Left lung (tissue), 10 donors: ENCODE measurements around the gene SUSD3. TPM values are rescaled to one million over a fixed set of nuclear protein-coding genes. Genes with fewer than 3 reads are reported as not detected.
A peak's percentile ranks its signal among the peaks of the same experiment; 100 is the strongest.

Source experiments
- ATAC-seq: fragments of 200-7000 bp; cut with Tn5 transposase; one replicate; pipeline ENCODE4 v1.9.1; 2020; ENCODE audit warnings: moderate library complexity
- DNase-seq, 4 donors: peaks; one replicate each; pipeline ENCODE4 v3.0.0-alpha.2; 2013 to 2020
- H3K27ac ChIP-seq, 2 donors: fragments of 200-600 bp; sonication (generic) in 1 of 2; one replicate each; pipeline versions ENCODE4 v1.5.0 to v1.8.0; 2020 to 2021
- H3K27me3 ChIP-seq, 2 donors: fragments of 200-600 bp; sonication (generic) in 1 of 2; one replicate each; pipeline versions ENCODE4 v1.5.0 to v1.8.0; 2020 to 2021
- H3K36me3 ChIP-seq, 2 donors: fragments of 200-600 bp; sonication (generic) in 1 of 2; one replicate each; pipeline versions ENCODE4 v1.5.0 to v1.8.0; 2020 to 2021
- H3K4me1 ChIP-seq, 2 donors: fragments of 200-600 bp; one replicate each; pipeline ENCODE4 v1.8.0; 2021
- H3K4me3 ChIP-seq, 2 donors: fragments of 200-600 bp; sonication (generic) in 1 of 2; one replicate each; pipeline versions ENCODE4 v1.5.0 to v1.8.0; 2020 to 2021; ENCODE audit warnings: mild to moderate bottlenecking in 1 of 2
- H3K9me3 ChIP-seq, 2 donors: fragments of 200-600 bp; sonication (generic) in 1 of 2; one replicate each; pipeline versions ENCODE4 v1.5.0 to v1.8.0; 2020 to 2021
- CTCF ChIP-seq, 2 donors: fragments of 200-600 bp; sonication (generic) in 1 of 2; IDR thresholded peaks; one replicate each; pipeline versions ENCODE4 v1.5.0 to v1.8.0; 2021; ENCODE audit warnings: antibody characterized with exemption in 2 of 2
- intact Hi-C, 2 donors: fragments of 100-400 bp; cut with DNase I; formaldehyde crosslinking; loops; one replicate each; pipeline versions ENCODE4 v1.11.2 to v1.14.2; 2022
- polyA plus RNA-seq, 6 donors: library from polyadenylated mRNA; unstranded; fragments of 120-200 nt; gene quantifications; one replicate each; pipeline ENCODE4 v1.2.1, GENCODE V29; 2013; ENCODE audit not compliant: insufficient read length in 6 of 6
- total RNA-seq, 2 donors: library from RNA; stranded (reverse); fragmentation: NEBNext Ultra II Directional; extraction: Animal tissue kit (Norgen Biotek cat#: 25700); gene quantifications; one replicate each; pipeline ENCODE4 v1.2.1, GENCODE V29; 2021
- donor health status: DM: no; HTN: yes; CAD: no.
- donor health status: DM: no; HTN: no; CAD: no.

SUSD3 gene
- total and polyA plus RNA-seq, 8 donors: 2.6 to 12.1 (median 5.3) TPM

GRCh38 chr9:93037476-93037971 is 21.0 kb upstream of the SUSD3 start:
- peaks cover 0 to 39% of the 10 kb centered on the region in 2 donors for H3K4me1 ChIP-seq
- peaks cover 0 to 36% of the 10 kb centered on the region in 2 donors for H3K36me3 ChIP-seq
- peak; percentile 62 for ATAC-seq
- no peak overlapping the region for H3K4me3 ChIP-seq
- H3K27ac ChIP-seq: peak overlapping the region in 1 of 2 donors; percentile 70
- no peaks in the 10 kb centered on the region for H3K9me3 ChIP-seq
- H3K27me3 ChIP-seq: no peaks in the 10 kb centered on the region
- TF ChIP-seq CTCF (IDR thresholded peaks at IDR 0.05): no peak
- intact Hi-C loops: no loop called here
- DNase-seq: peak in 2 of 4 donors; percentile 56 to 80

- ATAC-seq (no peak), DNase-seq (no peak)
- Histone ChIP-seq H3K27me3 (no peaks in the 10 kb centered on the region), H3K4me3 (no peak overlapping the region), H3K36me3 (peaks cover 0 to 27% of the 10 kb centered on the region in 2 donors), H3K9me3 (no peaks in the 10 kb centered on the region), H3K4me1 (peaks cover 0 to 26% of the 10 kb centered on the region in 2 donors), H3K27ac (no peak overlapping the region)
- intact Hi-C loops: no loop called here
- TF ChIP-seq CTCF (IDR thresholded peaks at IDR 0.05): no peak
Observed at GRCh38 chr9:93038918-93039317, 19.6 kb upstream of the SUSD3 start.

GRCh38 chr9:93039456-93039855 is 19.0 kb upstream of the SUSD3 start:
- H3K27ac ChIP-seq: no peak overlapping the region
- intact Hi-C loops: no loop called here
- ATAC-seq (no peak), DNase-seq (peak in 1 of 4 donors; percentile 41)
- no peaks in the 10 kb centered on the region for H3K9me3 ChIP-seq
- no peak for TF ChIP-seq CTCF (IDR thresholded peaks at IDR 0.05)
- peaks cover 0 to 29% of the 10 kb centered on the region in 2 donors for H3K4me1 ChIP-seq
- no peak overlapping the region for H3K4me3 ChIP-seq
- peaks cover 0 to 22% of the 10 kb centered on the region in 2 donors for H3K36me3 ChIP-seq
- no peaks in the 10 kb centered on the region for H3K27me3 ChIP-seq

- peaks cover 0 to 34% of the 10 kb centered on the region in 2 donors for H3K4me1 ChIP-seq
- no peak for ATAC-seq
- intact Hi-C loops: no loop called here
- no peak overlapping the region for H3K27ac ChIP-seq
- no peaks in the 10 kb centered on the region for H3K9me3 ChIP-seq
- peak in 1 of 4 donors; percentile 70 for DNase-seq
- no peak overlapping the region for H3K4me3 ChIP-seq
- no peak for TF ChIP-seq CTCF (IDR thresholded peaks at IDR 0.05)
- peaks cover 0 to 17% of the 10 kb centered on the region in 2 donors for H3K36me3 ChIP-seq
- no peaks in the 10 kb centered on the region for H3K27me3 ChIP-seq
Observed at GRCh38 chr9:93039976-93040375, 18.5 kb upstream of the SUSD3 start.

- Histone ChIP-seq H3K9me3 (no peaks in the 10 kb centered on the region), H3K4me1 (peaks cover 0 to 36% of the 10 kb centered on the region in 2 donors), H3K4me3 (no peak overlapping the region), H3K27ac (no peak overlapping the region), H3K36me3 (peaks cover 0 to 12% of the 10 kb centered on the region in 2 donors), H3K27me3 (no peaks in the 10 kb centered on the region)
- no peak for TF ChIP-seq CTCF (IDR thresholded peaks at IDR 0.05)
- ATAC-seq (no peak), DNase-seq (peak in 1 of 4 donors; percentile 41)
- intact Hi-C loops: no loop called here
Observed at GRCh38 chr9:93040409-93040808, 18.1 kb upstream of the SUSD3 start.
